ENCODE data around the gene PRDM13.
"Not testable (repeated sequence)": the region's sequence is repeated elsewhere in the genome, so short reads cannot be mapped to it uniquely, and the experiment has no call there.

PRDM13 gene

DNA sequence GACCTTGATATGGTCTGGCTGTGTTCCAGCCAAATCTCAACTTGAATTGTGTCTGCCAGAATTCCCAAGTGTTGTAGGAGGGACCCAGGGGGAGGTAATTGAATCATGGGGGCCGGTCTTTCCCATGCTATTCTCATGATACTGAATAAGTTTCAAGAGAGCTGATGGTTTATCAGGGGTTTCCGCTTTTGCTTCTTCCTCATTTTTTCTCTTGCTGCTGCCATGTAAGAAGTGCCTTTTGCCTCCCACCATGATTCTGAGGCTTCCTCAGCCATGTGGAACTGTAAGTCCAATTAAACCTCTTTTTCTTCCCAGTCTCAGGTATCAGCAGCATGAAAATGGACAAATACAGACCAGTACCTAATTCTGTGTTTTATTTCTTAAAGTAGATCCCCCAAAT is 15.4 kb downstream of the PRDM13 start:
- DNase-seq (ENCODE audit: low read depth in 1 of 2, low spot score in 1 of 2): not testable (repeated sequence)

DNA sequence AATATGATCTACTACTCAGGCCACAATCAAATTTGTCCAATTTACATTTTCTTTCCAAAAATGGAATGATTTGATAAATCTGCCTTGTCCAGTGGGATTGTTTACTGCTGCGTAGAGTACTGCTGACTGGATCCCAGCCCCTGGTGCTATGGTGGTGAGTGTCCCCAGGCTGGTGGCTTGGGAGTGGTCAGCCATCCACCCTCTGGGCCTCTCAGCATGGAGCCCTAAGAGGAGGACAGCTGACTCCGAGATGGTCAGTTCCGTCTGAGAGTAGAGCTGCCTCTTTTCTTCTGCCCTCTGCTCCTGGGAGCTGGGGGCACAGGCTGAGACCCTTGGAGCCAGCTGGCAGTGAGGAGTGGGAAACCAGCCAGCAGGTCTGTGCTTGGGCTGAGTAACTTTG is 22.7 kb downstream of the PRDM13 start:
- DNase-seq (ENCODE audit: low read depth in 1 of 2, low spot score in 1 of 2): no peak

DNA sequence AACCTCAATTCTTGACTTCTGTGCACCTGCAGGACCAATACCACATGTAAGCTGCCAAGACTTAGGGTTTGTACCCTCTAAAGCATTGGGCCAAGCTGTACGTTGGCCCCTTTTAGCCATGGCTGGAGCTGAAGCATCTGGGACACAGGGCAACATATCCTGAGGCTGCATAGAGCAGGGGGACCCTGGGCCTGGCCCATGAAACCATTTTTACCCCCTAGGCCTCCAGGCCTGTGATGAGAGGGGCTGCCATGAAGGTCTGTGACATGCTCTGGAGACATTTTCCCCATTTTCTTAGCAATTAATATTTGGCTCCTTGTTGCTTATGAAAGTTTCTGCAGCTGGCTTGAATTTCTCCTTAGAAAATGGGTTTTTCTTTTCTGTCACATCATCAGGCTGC is 31.0 kb downstream of the PRDM13 start:
- DNase-seq (ENCODE audit: low read depth in 1 of 2, low spot score in 1 of 2): no peak

DNA sequence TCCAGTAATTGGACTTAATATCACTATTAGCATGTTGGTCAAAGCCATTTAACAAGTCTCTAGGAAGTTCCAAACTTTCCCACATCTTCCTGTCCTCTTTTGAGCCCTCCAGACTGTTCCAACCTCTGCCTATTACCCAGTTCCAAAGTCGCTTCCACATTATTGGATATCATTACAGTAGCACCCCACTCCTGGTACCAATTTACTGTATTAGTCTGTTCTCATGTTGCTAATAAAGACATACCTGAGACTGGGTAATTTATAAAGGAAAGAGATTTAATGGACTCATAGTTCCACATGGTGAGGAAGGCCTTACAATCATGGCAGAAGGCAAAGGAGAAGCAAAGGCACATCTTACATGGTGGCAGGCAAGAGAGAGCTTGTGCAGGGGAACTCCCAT is 31.7 kb downstream of the PRDM13 start:
- not testable (repeated sequence) for DNase-seq (ENCODE audit: low read depth in 1 of 2, low spot score in 1 of 2)

DNA sequence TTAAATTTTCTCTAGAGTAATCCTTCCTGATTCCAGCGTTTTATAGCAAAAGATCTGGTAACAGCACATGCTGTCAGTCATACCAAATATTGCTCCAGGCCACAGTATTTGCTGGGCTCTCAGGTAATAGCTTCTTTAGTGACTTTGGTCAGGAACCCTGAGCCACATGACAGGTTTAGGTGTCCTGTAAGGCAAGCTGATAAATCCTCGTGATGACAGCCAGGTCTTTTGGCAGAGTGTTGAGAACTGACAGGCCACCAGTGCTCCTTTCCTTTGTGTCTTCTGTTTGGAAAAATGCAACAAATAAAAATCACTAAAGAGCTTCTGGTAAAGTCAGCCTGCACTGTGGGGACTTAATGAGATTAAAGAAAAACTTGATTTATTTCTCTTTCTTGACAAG is 34.6 kb downstream of the PRDM13 start:
- DNase-seq (ENCODE audit: low read depth in 1 of 2, low spot score in 1 of 2): no peak

GRCh38 chr6:99645986-99646385 is 39.4 kb downstream of the PRDM13 start:
- DNase-seq (ENCODE audit: low read depth in 1 of 2, low spot score in 1 of 2): no peak

- not testable (repeated sequence) for DNase-seq (ENCODE audit: low read depth in 1 of 2, low spot score in 1 of 2)
Measured at GRCh38 chr6:99650091-99650571, 43.5 kb downstream of the PRDM13 start.

GRCh38 chr6:99660206-99660605 is 53.6 kb downstream of the PRDM13 start:
- DNase-seq (ENCODE audit: low read depth in 1 of 2, low spot score in 1 of 2): no peak

GRCh38 chr6:99661870-99662269 is 55.2 kb downstream of the PRDM13 start:
- no peak for DNase-seq (ENCODE audit: low read depth in 1 of 2, low spot score in 1 of 2)

GRCh38 chr6:99662616-99663015 is 56.0 kb downstream of the PRDM13 start:
- DNase-seq (ENCODE audit: low read depth in 1 of 2, low spot score in 1 of 2): no peak

Data from activated CD4-positive, alpha-beta T cell treated with anti-CD3 and anti-CD28 coated beads, Interleukin-2, amount 50 U/mL, for 24 hours (primary cell).